ENCODE results near the gene ZBTB4.

ZBTB4 gene

DNA sequence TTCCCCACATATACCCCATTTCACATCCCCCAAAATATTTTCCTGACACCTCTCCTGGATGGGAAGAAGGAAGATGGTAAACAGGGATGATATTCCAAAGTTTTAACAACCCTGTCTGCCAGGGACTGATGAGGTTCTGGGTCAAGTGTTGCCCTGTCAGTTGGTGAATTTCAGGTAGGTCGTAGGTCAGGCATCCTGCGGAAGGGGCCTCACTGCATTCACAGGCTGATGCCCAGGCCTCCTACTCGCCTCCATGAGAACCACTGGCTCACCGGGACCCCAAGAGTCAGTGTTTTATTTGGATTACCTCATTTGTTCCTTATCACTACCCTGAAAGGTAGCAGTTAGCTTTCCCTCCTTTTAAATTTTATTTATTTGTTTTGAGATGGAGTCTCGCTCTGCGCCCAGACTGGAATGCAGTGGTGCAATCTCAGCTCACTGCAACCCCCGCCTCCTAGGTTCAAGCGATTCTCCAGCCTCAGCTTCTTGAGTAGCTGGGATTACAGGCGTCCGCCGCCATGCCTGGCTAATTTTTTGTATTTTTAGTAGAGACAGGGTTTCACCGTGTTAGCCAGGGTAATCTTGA is 10.5 kb downstream of the ZBTB4 start:
- DNase-seq: no peak

DNA sequence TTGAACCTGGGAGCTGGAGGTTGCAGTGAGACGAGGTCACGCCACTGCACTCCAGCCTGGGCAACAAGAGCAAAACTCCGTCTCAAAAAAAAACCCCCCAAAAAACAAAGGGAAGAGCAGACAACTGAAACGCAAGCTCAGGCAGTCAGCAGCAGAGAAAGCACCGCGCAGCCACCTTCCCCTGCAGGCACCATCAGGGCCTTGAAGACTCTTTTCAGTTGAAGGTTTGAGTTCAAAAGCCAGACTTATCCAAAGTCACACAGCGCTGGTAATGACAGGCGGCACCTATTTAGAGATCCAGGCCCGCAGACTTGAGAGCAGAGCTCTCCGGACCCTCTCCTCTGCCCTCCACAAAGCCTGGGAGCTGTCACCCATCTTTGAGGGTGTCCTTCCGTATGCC is 11.1 kb downstream of the ZBTB4 start:
- no peak for DNase-seq

DNA sequence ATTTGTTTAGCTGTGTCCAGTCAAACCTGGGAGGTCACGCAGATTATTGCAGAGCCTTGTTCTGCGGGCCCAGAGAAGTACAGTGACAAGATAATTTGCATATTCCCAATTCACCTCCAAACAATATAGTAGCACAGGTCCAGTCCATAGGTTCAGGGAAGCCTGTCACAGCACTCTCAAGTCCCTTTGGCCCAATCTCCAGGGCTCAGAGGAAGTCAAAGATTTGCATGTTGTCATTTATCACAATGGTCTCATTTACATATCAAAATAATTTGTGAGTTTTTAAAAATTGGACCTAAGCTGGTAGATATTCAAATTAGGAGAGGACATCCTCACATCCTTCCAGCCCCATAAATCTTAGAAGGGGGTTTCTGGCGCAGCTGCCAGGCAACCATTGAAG is 11.9 kb downstream of the ZBTB4 start:
- DNase-seq: no peak

DNA sequence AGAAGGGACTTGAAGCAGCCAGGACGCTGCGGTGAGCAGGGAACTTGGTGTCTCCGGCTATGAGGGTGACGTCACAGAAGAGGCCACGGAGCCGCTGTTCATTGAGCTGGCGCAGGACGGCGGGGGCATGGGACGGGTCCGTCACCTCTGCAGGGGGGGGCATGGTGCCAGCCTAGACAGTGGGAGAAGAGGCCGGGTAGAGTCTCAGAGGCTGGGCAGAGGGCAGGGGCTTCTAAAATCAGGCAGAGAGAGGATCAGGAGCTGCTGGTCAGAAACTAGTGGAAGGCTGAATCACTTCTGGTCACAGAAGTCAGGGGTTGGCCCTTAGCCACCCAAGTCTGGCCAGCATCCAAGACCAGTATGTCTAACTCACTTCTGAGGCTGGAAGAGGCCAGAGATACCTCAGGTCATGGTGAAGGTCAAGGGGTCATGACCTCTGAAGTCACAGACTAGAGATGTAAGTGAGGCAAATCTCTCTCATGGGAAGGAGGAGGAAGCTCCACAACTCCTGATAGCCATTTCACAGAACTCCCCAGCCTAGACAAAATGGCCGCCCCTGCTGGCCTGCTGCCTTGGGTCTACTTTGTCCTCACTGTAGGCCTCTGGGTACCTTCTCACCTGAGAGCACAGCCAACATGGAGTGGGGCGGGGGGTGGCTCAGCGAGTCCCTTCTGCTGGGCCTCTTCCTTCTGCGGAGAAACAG is 12.6 kb downstream of the ZBTB4 start:
- DNase-seq: no peak

DNA sequence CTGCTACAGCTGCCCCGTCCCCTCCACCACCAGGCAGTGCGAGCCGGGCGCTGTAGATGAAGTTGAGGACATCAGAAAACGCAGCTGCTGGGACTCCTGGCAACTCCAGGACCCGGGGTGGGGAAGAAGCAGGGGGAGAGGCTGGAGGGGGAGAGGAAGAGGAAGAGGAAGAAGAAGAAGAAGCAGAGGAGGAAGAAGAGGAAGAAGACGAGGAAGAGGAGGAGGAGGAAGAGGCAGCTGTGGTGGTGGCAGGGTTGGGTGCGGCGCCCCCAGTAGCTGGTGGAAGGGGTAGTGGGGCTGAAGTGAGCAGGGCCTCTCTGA is 13.2 kb downstream of the ZBTB4 start:
- DNase-seq: no peak

DNA sequence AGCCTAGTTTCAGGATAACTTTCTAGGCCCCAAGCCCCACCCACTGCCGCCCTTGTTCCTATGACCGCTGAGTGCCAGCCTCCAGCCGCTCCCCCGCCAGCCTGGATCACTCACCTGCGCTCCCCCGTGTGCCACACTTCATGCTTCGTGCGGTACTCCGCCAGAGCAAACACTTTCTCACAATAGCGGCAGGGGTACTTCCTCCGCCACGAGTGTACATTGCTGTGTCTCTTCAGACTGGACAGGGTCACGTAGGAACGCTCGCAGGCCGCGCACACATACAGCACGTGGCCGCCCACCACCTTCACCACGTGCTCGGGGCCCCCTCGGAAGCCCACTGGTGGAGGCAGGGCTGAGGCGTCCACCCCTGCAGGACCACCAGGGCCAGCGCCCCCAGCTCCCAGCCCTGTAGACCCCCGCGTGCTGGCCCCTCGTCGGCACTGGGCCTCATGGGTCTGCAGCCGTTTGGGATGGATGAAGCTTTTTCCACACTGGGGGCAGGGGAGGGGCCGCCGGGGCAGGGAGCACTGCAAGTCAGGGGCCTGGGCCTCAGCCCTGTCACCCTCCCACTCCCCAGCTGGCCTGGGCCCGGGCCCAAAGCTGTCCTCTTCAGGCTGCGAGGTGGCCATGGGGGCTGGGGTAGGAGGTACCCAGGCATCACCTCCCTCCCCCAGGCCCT is 13.7 kb downstream of the ZBTB4 start:
- no peak for DNase-seq

DNA sequence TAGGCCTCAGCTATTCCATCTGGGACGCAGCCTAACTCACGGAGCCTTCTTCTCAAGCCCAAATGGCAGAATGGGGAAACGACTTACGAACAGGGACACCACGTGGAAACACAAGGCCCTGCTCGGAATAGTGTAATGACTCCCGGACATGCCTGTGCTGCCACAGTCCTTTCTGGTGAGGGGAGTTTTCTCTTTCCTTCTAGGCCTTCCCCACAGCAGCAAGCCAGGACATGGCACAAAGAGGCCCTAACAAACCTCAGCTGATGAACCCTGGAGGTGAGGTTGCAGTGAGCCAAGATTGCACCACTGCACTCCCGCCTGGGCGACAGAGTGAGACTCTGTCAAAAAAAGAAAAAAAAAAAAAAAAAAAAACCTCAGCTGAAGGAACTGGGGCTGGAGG is 15.3 kb downstream of the ZBTB4 start:
- DNase-seq: no peak

DNA sequence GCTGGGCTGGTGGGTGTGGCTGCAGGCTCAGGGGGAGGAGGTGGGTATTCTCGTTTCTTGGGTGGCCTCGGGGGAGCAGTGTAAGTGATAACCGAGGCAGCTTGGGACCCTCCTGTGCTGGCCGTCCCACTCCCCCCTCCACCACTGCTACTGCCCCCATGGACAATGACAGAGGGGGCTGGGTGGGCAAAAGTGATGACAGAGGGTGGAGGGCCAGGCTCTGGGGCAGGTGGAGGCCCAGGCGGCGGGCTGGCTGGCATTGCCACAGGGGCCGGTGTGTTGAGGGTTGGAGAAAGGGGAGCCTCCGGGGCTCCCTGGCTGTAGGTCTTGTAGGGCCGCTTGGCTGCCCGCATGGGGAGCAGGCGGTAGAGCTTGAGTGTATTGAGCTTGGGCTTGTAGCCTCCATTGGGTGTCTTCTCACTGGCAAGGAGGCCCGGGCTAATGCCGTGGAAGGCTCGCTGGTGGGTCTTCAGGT is 16.0 kb downstream of the ZBTB4 start:
- no peak for DNase-seq

DNA sequence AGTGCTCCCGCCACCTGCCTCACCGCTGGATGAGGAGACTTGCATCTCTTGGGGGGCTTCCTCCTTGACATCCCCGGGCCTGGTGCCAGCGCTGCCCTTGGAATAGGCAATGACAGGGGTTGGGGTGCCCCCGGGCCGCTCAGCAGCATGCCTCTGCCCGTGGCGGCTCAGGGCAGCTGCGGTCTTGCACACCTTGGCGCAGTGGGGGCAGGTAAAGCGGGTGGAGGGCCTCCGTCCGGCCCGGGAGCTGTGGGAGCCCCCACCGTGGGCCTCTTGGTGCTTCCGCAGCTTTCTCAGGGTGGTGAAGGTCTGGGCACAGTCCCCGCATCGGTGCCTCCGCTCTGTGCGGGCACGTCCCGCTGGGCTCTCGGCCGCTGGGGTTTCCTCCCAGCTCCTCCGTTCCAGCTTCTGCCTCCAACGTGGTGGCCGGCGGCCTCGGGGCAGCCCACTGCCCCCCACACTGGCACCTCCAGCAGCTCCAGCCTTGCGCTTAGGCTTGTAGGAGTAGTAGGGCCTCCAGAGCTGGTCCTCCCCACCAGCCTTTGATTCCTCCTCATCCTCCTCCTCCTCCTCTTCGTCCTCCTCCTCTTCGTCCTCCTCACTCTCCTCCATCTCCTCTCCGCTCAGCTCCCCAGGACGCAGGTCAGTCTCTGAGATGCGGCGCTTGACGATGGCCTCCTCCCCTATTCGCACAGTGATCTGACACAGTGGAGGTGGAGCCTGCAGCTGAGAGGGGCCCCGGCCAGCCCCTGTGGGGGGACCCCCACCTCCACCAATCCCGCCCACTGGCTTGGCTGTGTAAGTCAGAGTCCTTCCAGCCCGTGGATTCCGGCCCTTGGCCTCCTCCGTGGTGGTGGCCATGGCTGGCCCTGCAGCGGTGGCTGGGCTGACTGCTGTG is 16.7 kb downstream of the ZBTB4 start:
- no peak for DNase-seq

DNA sequence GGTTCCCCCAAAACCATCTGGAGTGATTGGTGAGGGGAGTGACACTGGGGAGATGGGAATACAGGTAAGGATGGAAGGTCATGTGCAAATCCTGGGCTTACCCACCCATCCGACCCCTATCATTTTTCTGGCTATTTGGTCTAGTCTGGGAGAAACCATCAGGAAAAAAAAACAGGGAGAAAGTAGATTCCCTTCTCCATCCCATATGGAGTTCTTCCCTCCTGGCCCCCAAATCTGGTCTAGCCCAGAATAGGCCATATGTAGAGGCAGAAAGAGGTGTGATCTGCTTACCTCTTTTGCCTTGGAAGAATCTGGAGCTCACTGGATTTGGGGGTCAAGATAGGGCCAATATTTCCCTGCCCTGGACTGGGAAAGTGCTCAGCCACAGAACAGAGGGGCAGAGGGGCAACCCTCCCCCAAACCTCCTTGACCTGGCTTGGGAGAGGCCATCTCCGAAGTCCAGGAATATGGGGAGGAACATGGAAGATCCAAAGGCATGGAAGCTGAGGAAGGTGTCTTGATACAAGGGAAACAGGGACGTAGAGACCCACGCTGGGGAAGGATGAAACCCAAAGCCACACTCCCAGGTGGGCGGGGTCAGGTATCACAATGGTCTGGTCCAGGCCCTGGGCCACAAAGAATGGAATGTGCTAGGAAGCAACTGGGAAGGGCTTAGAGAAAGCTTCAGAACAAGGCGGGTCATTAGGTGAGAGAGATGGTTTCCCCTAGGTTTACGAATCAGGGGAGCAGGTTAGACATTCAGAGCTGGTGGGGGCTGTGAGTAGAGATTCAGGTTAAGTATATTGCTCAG is 18.4 kb downstream of the ZBTB4 start:
- no peak for DNase-seq

DNA sequence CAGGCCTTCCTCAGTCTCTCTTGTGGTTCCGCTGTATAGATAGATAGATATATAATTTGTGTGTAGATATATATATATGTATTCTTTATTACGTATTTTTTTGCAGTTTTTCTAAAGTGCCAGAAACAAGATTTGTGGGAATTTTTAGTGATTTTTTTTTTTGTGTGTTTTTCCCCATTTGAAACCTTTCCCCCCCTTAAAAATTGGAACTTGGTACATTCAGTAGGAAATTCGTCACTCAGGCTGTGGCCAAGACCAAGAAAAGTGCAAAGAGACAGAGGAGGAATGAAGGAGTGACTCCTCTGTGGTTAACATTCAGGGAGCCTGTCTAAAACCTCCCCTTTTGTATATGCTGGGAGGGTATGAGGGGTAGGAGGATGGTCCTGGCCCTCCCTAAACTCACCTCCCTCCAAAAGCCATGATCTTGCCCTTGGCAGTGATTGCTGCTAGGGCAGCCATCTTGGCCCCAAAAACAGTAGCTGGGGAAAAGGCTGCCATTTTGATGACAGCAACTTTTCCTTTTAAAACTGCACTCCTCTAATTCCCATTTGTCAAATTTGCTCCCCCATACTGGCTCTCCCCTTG is 19.4 kb downstream of the ZBTB4 start:
- DNase-seq: no peak

DNA sequence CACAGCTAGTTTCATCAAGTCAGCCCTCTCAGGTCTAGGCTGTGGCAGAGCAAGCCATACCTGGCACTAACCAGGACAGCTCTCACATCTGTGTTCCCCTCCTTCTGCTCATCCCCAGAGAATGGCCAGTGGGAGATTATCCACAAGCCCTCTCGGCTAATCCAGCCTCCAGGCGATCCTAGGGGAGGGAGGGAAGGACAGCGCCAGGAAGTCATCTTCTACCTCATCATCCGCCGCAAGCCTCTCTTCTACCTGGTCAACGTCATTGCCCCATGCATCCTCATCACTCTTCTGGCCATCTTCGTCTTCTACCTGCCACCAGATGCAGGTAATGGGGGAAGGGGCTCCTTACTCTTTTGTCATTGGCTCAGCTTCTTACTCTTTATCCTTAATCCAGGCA is 31.0 kb downstream of the ZBTB4 start:
- DNase-seq: no peak

DNA sequence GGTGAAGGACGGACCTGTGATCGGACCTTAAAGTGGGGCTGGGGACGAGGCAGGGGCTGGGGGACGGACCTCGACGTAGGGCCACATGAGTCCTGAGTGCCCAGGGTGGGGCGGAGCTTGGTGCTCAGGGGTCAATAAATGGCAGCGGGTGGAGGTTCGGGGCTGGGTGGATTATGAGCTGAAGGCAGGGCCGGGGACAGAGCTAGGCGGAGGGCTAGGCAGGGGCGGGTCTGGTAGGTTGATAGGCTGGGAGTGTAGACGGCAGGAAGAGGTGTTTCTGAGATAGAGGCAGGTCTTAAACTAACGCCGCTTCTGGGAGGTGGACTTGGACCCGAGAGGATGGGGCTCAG is 33.8 kb downstream of the ZBTB4 start:
- peak; percentile 48 for DNase-seq

DNA sequence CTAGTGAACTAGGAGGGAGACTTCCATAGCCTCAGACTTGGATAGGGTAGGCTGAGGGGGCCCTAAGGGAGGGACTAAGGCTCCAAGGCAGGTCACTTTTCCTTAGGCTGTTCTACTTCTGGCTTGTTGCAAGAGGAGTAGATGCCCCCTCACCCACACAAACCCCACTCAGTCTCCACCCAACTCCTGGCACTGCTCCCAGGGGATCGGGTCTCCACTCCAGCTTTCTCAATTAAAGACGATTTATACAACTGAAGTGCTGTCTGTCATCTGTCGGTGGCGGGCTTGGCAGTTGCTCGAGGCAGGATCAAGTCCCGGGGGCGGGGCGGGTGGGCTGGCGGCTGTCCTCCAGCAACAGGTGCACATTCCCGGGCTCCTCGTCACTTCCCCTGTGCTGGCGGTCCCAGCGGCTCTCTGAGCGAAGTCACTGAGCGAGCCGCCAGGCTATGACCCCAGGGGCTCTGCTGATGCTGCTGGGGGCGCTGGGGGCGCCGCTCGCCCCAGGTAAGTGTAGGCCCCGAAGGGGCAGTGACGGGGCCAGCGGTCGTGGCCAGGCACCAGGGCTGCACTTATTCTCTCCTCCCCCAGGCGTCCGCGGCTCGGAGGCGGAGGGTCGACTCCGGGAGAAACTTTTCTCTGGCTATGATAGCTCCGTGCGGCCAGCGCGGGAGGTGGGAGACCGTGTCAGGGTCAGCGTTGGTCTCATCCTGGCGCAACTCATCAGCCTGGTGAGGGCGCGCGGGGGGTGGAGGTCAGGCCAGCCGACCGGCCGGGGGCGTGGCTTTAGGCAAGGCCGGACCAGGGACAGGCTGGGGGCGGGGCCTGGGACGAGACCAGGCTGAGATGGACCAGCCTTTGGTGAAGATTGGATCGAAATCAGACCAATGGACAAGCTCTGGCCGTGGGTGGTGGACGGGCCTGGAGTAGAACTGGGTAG is 34.5 kb downstream of the ZBTB4 start, which contains the start of gene CHRNB1:
TSS of gene CHRNB1 (plus strand) at position 380 of the 937 bp plus-strand sequence. CDS start at position 447, 67 bp downstream.
- peak; percentile 26 for DNase-seq

DNA sequence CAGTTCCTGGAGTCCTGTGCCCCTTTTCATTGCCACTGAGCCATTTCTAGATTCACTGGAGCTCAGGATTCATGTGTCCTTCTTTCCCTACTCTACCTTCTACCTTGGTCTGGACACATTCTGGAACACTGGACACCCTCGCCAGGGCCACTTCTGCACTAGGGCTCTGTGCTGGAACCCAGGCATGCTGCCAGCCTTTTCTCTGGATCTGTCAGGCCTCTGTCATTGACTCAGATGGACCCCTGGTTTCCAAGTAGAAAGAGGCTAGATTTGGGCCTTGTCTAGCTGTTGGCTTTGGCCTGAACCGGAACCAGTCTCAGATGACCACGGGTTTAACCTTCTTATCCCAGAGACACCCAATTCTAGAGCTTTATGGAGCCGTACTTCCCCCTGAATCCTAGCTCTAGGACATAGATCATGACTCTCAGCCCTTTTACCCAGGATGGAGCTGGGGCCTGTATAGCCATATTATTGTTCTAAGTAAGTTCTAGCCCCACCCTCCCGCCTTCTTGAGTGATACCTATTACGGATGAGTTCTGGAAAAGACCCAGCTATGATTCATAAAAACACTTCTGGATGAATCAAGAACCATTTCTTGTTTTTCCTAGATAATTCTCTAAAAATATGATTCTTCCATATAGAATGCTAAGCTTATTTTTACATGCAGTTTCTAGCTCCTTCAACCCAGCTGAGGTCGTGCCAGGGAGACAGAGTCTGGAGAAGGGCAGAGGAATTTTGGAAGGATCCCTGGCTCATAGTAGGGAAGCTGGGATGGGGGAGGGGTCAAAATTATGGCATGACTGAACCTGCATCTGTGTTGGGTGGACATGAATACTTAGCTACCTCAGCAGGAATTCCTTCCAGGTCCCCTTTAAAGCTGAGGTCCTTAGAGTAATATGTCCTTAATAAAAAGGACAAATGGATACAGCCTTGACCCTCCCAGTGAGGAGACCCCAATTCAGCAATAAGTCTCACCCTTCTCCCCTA is 35.6 kb downstream of the ZBTB4 start:
- no peak for DNase-seq

DNA sequence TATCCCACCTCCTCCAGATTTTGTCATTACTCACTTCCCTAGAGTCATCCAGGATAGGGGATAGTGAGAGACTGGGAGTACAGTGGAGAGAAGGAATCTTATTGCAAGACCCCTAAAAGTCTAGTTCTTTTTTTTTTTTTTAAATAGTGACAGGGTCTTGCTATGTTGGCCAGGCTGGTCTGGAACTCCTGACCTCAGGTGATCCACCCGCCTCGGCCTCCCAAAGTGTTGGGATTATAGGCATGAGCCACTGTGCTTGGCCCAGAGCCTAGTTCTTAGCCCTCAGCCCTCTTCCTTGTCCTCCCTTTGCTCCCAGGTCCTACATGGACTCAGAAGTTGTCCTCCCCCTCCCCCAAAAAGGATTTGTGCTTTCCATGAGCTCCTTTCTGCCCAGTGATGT is 37.3 kb downstream of the ZBTB4 start:
- no peak for DNase-seq

DNA sequence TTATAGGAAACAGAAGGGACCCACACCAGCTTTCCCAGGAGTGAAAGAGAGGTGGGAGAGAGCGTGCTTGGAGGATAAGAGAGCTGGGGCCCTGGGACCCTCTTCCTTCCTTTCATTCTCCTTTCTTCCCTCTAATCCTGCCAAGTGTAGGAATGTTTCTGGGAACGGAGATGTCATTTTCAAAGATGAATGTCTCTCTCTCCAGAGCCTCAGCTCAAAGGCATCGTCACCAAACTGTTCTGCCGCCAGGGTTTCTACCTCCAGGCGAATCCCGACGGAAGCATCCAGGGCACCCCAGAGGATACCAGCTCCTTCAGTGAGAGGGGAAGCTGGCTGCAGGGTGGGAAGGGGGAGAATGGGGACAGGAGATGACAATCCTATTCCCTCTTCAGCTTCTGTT is 38.2 kb downstream of the ZBTB4 start:
- DNase-seq: no peak

DNA sequence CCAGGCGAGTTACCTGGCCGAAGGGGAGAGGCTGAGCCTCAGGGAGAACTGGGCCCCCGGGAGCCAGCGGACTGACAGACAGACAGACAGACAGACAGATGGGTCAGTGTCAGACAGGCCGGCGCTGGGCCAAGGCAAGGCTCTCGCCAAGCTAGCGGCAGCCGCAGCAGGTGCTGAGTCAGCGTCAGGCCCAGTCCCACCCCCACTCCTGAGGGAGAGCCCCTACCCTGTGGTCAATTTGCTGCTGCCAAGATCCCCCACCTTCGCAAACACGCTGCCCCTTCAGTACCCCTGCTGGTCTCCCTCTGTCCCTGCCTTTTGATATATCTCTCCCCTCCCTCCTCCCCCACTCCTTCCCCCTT is 38.6 kb downstream of the ZBTB4 start:
- DNase-seq: peak; percentile 77

DNA sequence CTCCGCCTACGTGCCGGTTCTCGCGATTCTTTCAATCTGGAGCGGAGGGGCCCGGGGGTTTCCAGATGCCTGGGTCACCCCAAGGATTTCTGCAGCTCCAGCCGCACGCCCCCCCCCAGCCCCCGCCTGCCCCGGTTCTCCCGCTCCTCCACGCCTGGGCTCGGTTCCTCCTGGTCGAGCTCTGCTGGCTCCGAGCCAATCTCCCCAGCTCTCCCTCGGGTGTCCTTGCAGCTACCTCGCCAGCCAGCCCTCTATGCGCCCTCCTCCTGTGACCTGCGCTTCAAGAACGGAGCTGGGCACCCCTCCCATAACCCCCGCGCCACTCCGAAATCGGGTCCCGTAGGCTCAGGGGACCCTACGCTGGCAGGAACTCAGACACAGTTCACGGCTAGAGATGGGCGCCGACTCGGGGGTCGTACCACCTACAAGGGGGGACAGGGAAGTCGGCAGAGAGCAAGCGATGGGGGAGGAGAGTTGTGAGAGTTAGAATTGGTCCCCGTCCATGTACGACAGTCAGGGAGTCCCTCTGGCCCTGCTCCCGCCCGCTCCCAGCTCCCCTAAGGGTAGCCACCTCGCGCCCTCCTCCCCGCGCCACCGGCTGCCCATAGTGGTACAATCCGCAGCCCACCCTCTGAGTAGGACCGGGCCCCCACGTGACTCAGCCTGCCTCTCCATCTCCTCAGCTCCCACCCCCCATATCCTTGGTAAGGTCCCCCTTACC is 39.2 kb downstream of the ZBTB4 start:
- DNase-seq: peak; percentile 87

Data from DMS79 treated with DMSO at 0.1 percent for 48 hours (cell line).